HCT116 (cell line): Measurements from ENCODE around the gene SLC31A1. TPM values are rescaled to one million over a fixed set of nuclear protein-coding genes. Genes with fewer than 3 reads are reported as not detected.

Experiments used
- ATAC-seq: fragments of 200-7000 bp; cut with Tn5 transposase; 2 replicates; pipeline ENCODE4 v1.9.1; 2020; ENCODE audit warnings: mild to moderate bottlenecking, moderate library complexity
- BruUV-seq: library from RNA; stranded (reverse); fragments of 400-500 nt; replicated peaks from 2 replicates; lab custom pipeline; 2021; lab: Mats Ljungman, UMichigan
- CTCF ChIA-PET: fragments of 300-600 bp; sonication (Branson Sonifier 250); formaldehyde crosslinking; loops from one replicate; lab custom pipeline; 2021; ENCODE audit warnings: antibody characterized with exemption; lab: Charles Lee
- POLR2A ChIA-PET: fragments of 300-600, 350-600 bp; sonication (Branson Sonifier 250); formaldehyde crosslinking; loops from one replicate; lab custom pipeline; 2021; ENCODE audit warnings: antibody characterized with exemption; lab: Charles Lee
- RAD21 ChIA-PET, 2 experiments: fragments of 300-600 bp; sonication (Branson Sonifier 250); formaldehyde crosslinking; loops; one replicate each; lab custom pipeline; 2023; ENCODE audit warnings: low total read pairs in 2 of 2; ENCODE audit not compliant: uncharacterized antibody in 2 of 2, unreplicated experiment in 2 of 2, low non-redundant PET in 1 of 2; lab: Charles Lee
- DNase-seq: peaks from one replicate; pipeline ENCODE4 v3.0.0-alpha.2; 2010; ENCODE audit warnings: low read depth, low spot score
- H2AFZ ChIP-seq: fragments of 200-600 bp; shearing (Covaris generic), sonication (generic); 2 replicates; pipeline ENCODE4 v1.6.1; 2017; ENCODE audit warnings: low read depth, mixed run types, mixed read lengths, antibody characterized with exemption, low read length; ENCODE audit not compliant: poor library complexity, severe bottlenecking
- H3K27ac ChIP-seq: 2 replicates; pipeline ENCODE4 v1.5.1; 2012; ENCODE audit warnings: low read depth, low read length
- H3K27me3 ChIP-seq: fragments of 200-600 bp; sonication (generic); 2 replicates; pipeline ENCODE4 v1.6.1; 2016; ENCODE audit warnings: mixed run types, low read length, mixed read lengths; ENCODE audit not compliant: insufficient read depth
- H3K36me3 ChIP-seq, 2 experiments: fragments of 200-500 bp in 1 of 2; fragments of 200-600 bp in 1 of 2; sonication (Bioruptor generic) in 1 of 2; sonication (generic) in 1 of 2; 2 replicates each; pipeline versions ENCODE4 v1.5.1 to v1.6.1; 2014 to 2016; ENCODE audit warnings: low read length in 2 of 2, inconsistent platforms in 1 of 2, mixed read lengths in 1 of 2, mixed run types in 1 of 2; ENCODE audit not compliant: insufficient read depth in 2 of 2, control insufficient read depth in 1 of 2
- H3K4me1 ChIP-seq, 2 experiments: fragments of 200-600 bp in 1 of 2; sonication (generic) in 1 of 2; 2 replicates each; pipeline versions ENCODE4 v1.5.1 to v1.6.1; 2012 to 2017; ENCODE audit warnings: low read length in 2 of 2, inconsistent platforms in 1 of 2, mild to moderate bottlenecking in 1 of 2, mixed read lengths in 1 of 2, mixed run types in 1 of 2, moderate library complexity in 1 of 2; ENCODE audit not compliant: insufficient read depth in 2 of 2, control insufficient read depth in 1 of 2
- H3K4me2 ChIP-seq: fragments of 200-600 bp; sonication (generic); 2 replicates; pipeline ENCODE4 v1.6.1; 2017; ENCODE audit warnings: mixed run types, low read length, mixed read lengths
- H3K4me3 ChIP-seq, 2 experiments: fragments of 200-600 bp in 1 of 2; sonication (generic) in 1 of 2; replicated peaks in 1 of 2; 2 replicates each; pipeline ENCODE4 v1.5.1; 2011 to 2016; ENCODE audit warnings: low read length in 2 of 2, control low read depth in 1 of 2, low read depth in 1 of 2, mild to moderate bottlenecking in 1 of 2, mixed read lengths in 1 of 2, mixed run types in 1 of 2
- H3K79me2 ChIP-seq: fragments of 200-600 bp; sonication (generic); 2 replicates; pipeline ENCODE4 v1.6.1; 2017; ENCODE audit warnings: mild to moderate bottlenecking, mixed run types, low read length, moderate library complexity, mixed read lengths; ENCODE audit not compliant: insufficient read depth
- H3K9ac ChIP-seq: fragments of 200-600 bp; sonication (generic); 2 replicates; pipeline ENCODE4 v1.6.1; 2016; ENCODE audit warnings: low read length, mixed read lengths
- H3K9me2 ChIP-seq: fragments of 200-600 bp; sonication (generic), shearing (Covaris generic); 2 replicates; pipeline ENCODE4 v1.6.1; 2017; ENCODE audit warnings: mixed run types, mild to moderate bottlenecking, moderate library complexity; ENCODE audit not compliant: insufficient read depth
- H3K9me3 ChIP-seq, 2 experiments: fragments of 200-500 bp in 1 of 2; fragments of 200-600 bp in 1 of 2; sonication (Bioruptor generic) in 1 of 2; sonication (generic) in 1 of 2; 2 replicates each; pipeline ENCODE4 v1.6.1; 2014 to 2017; ENCODE audit warnings: low read length in 2 of 2, mixed read lengths in 2 of 2, inconsistent platforms in 1 of 2, low read depth in 1 of 2, mild to moderate bottlenecking in 1 of 2, mixed run types in 1 of 2, moderate library complexity in 1 of 2; ENCODE audit not compliant: control insufficient read depth in 1 of 2, insufficient read depth in 1 of 2
- H4K20me1 ChIP-seq: fragments of 200-600 bp; sonication (generic), shearing (Covaris generic); 2 replicates; pipeline ENCODE4 v1.6.1; 2017; ENCODE audit warnings: mixed run types, mild to moderate bottlenecking, moderate library complexity; ENCODE audit not compliant: insufficient read depth
- CEBPB ChIP-seq: IDR thresholded peaks from 2 replicates; pipeline ENCODE4 v1.6.1; 2012; ENCODE audit warnings: low read depth
- CTCF ChIP-seq, 3 experiments: fragments of 200-600 bp in 1 of 3; sonication (generic) in 1 of 3; IDR thresholded peaks in 2 of 3; conservative IDR thresholded peaks in 1 of 3; 2 replicates each; pipeline ENCODE4 v1.5.1; 2012 to 2017; ENCODE audit warnings: low read depth in 2 of 3, low read length in 2 of 3, antibody characterized with exemption in 1 of 3, borderline replicate concordance in 1 of 3, control low read depth in 1 of 3, mild to moderate bottlenecking in 1 of 3, mixed read lengths in 1 of 3, mixed run types in 1 of 3, moderate library complexity in 1 of 3; ENCODE audit not compliant: insufficient read depth in 1 of 3
- REST ChIP-seq: IDR thresholded peaks from 2 replicates; pipeline ENCODE4 v1.6.1; 2012; ENCODE audit warnings: low read depth
- SP1 ChIP-seq: IDR thresholded peaks from 2 replicates; pipeline ENCODE4 v1.6.1; 2012; ENCODE audit warnings: low read depth
- SRF ChIP-seq: IDR thresholded peaks from 2 replicates; pipeline ENCODE4 v1.6.1; 2012; ENCODE audit warnings: low read depth
- ZFX ChIP-seq: fragments of 450-650 bp; IDR thresholded peaks from 2 replicates; pipeline ENCODE4 v1.6.1; 2017
- ZNF274 ChIP-seq: fragments of 200-500 bp; sonication (Bioruptor generic); IDR thresholded peaks from 2 replicates; pipeline ENCODE4 v1.6.1; 2014; ENCODE audit warnings: mild to moderate bottlenecking, low read depth, low read length, inconsistent platforms
- intact Hi-C: fragments of 100-400 bp; cut with micrococcal nuclease; formaldehyde crosslinking; loops from 2 replicates; pipeline ENCODE4 v1.10.0; 2022
- total RNA-seq: library from RNA; stranded (reverse); gene quantifications from one replicate; pipeline ENCODE4 v1.2.1, GENCODE V29; 2021; ENCODE audit not compliant: unreplicated experiment

Gene SLC31A1
- total RNA-seq, 1 experiment from 2014 or later, result 24.4 TPM

- ChIA-PET RAD21 (no interaction called here), POLR2A (no interaction called here), CTCF (no interaction called here)
- Histone ChIP-seq H3K36me3 (no peaks in the 10 kb centered on the region), H4K20me1 (no peaks in the 10 kb centered on the region), H3K27ac (no peak overlapping the region), H3K4me2 (no peak overlapping the region), H2AFZ (no peak overlapping the region), H3K9ac (no peak overlapping the region), H3K9me3 (no peaks in the 10 kb centered on the region), H3K9me2 (no peaks in the 10 kb centered on the region), H3K27me3 (no peaks in the 10 kb centered on the region), H3K79me2 (no peaks in the 10 kb centered on the region; the same call in 1 of the 2 replicates), H3K4me1 (peaks cover 0 to 8% of the 10 kb centered on the region in 2 experiments; a peak in 3 of 4 replicates), H3K4me3 (no peak overlapping the region)
- intact Hi-C loops, result no loop called here
- no TSS peak for BruUV-seq
- no peak for DNase-seq
- no peak for TF ChIP-seq SP1
- no peak for TF ChIP-seq CTCF (IDR thresholded peaks at IDR 0.05 in 2 of 3, conservative IDR thresholded peaks at IDR 0.05 in 1 of 3; ENCODE audit: borderline replicate concordance in 1 of 3, insufficient read depth in 1 of 3, low read depth in 2 of 3, low read length in 2 of 3)
- no peak for TF ChIP-seq SRF
- no peak for TF ChIP-seq CEBPB
- no peak for TF ChIP-seq ZNF274
- no peak for TF ChIP-seq ZFX
- TF ChIP-seq REST, result no peak
- no peak for ATAC-seq
Measured at GRCh38 chr9:113238859-113239232, 17.5 kb downstream of the SLC31A1 start.
